CD14-positive monocyte (primary cell): ENCODE results near the gene PLIN1. TPM values are rescaled to one million over a fixed set of nuclear protein-coding genes. Genes with fewer than 3 reads are reported as not detected.

Experiments
- DNase-seq, 3 donors: peaks; one replicate each; pipeline ENCODE4 v3.0.0-alpha.2; 2011 to 2022
- H2AFZ ChIP-seq: 2 replicates; pipeline ENCODE4 v1.6.0; 2012; ENCODE audit warnings: mild to moderate bottlenecking, low read depth, low read length, inconsistent platforms; ENCODE audit not compliant: insufficient read depth, poor library complexity, severe bottlenecking
- H3K27ac ChIP-seq, 2 donors: 1 replicate in 1 of 2; 2 replicates in 1 of 2; pipeline ENCODE4 v1.5.1; 2012 to 2013; ENCODE audit warnings: low read length in 2 of 2, control low read depth in 1 of 2, inconsistent platforms in 1 of 2, low read depth in 1 of 2, mild to moderate bottlenecking in 1 of 2
- H3K27me3 ChIP-seq, 2 donors: one replicate each; pipeline versions ENCODE4 v1.6.0 to v1.6.1; 2011 to 2013; ENCODE audit warnings: low read length in 2 of 2; ENCODE audit not compliant: control insufficient read depth in 2 of 2, insufficient read depth in 2 of 2
- H3K36me3 ChIP-seq, 2 donors: replicated peaks in 1 of 2; 1 replicate in 1 of 2; 2 replicates in 1 of 2; pipeline versions ENCODE4 v1.5.1 to v1.6.1; 2012 to 2013; ENCODE audit warnings: low read length in 2 of 2, control low read depth in 1 of 2, inconsistent platforms in 1 of 2, mild to moderate bottlenecking in 1 of 2; ENCODE audit not compliant: insufficient read depth in 2 of 2, control insufficient read depth in 1 of 2
- H3K4me1 ChIP-seq, 2 donors: 1 replicate in 1 of 2; 2 replicates in 1 of 2; pipeline versions ENCODE4 v1.5.1 to v1.6.1; 2012 to 2013; ENCODE audit warnings: low read length in 2 of 2, control low read depth in 1 of 2, inconsistent platforms in 1 of 2, mild to moderate bottlenecking in 1 of 2, moderate library complexity in 1 of 2; ENCODE audit not compliant: insufficient read depth in 2 of 2, control insufficient read depth in 1 of 2
- H3K4me2 ChIP-seq: replicated peaks from 2 replicates; pipeline ENCODE3; 2012; ENCODE audit warnings: low read length, moderate library complexity, mild to moderate bottlenecking; ENCODE audit not compliant: poor library complexity, severe bottlenecking; ENCODE audit errors: extremely low read depth
- H3K4me3 ChIP-seq, 3 experiments: fragments of 200-600 bp in 1 of 3; sonication (generic) in 1 of 3; replicated peaks in 1 of 3; 1 replicate in 2 of 3; 2 replicates in 1 of 3; pipeline ENCODE4 v1.5.1; 2011 to 2013; ENCODE audit warnings: low read length in 3 of 3, mild to moderate bottlenecking in 3 of 3, control low read depth in 2 of 3, low read depth in 2 of 3, inconsistent platforms in 1 of 3, moderate library complexity in 1 of 3
- H3K79me2 ChIP-seq: 2 replicates; pipeline ENCODE4 v1.6.0; 2012; ENCODE audit warnings: mild to moderate bottlenecking, control low read depth, inconsistent platforms, low read length, moderate library complexity; ENCODE audit not compliant: insufficient read depth
- H3K9ac ChIP-seq: 2 replicates; pipeline ENCODE4 v1.6.0; 2017; ENCODE audit warnings: low read length, mild to moderate bottlenecking; ENCODE audit not compliant: insufficient read depth, poor library complexity, severe bottlenecking
- H3K9me3 ChIP-seq, 2 donors: replicated peaks in 1 of 2; 1 replicate in 1 of 2; 2 replicates in 1 of 2; pipeline versions ENCODE4 v1.5.1 to v1.6.1; 2012 to 2013; ENCODE audit warnings: low read length in 2 of 2, control low read depth in 1 of 2; ENCODE audit not compliant: control insufficient read depth in 1 of 2, insufficient read depth in 1 of 2
- H4K20me1 ChIP-seq: 2 replicates; pipeline ENCODE4 v1.6.0; 2012; ENCODE audit warnings: mild to moderate bottlenecking, low read length, control low read depth, moderate library complexity; ENCODE audit not compliant: insufficient read depth
- H3K27ac Mint-ChIP-seq, 7 donors: one replicate each; pipeline ENCODE4 v1.8.0; 2020; ENCODE audit warnings: mild to moderate bottlenecking in 7 of 7, mixed read lengths in 7 of 7, moderate library complexity in 6 of 7, inconsistent platforms in 2 of 7
- H3K27me3 Mint-ChIP-seq, 3 donors: one replicate each; pipeline ENCODE4 v1.8.0; 2021 to 2022; ENCODE audit warnings: low read depth in 3 of 3, mild to moderate bottlenecking in 3 of 3, mixed read lengths in 3 of 3, moderate library complexity in 3 of 3, inconsistent platforms in 1 of 3
- H3K36me3 Mint-ChIP-seq, 2 donors: one replicate each; pipeline ENCODE4 v1.8.0; 2020; ENCODE audit warnings: mixed read lengths in 2 of 2, inconsistent platforms in 1 of 2, mild to moderate bottlenecking in 1 of 2
- H3K4me1 Mint-ChIP-seq: one replicate; pipeline ENCODE4 v1.8.0; 2020; ENCODE audit warnings: mild to moderate bottlenecking, mixed read lengths
- H3K4me3 Mint-ChIP-seq, 2 donors: one replicate each; pipeline ENCODE4 v1.8.0; 2020; ENCODE audit warnings: mild to moderate bottlenecking in 2 of 2, mixed read lengths in 2 of 2, moderate library complexity in 1 of 2
- H3K9me3 Mint-ChIP-seq, 7 donors: one replicate each; pipeline ENCODE4 v1.8.0; 2020 to 2022; ENCODE audit warnings: mixed read lengths in 7 of 7, mild to moderate bottlenecking in 6 of 7, moderate library complexity in 6 of 7, inconsistent platforms in 2 of 7
- WGBS: methylation state at CpG from one replicate; pipeline ENCODE4 v1.1.5; 2013; ENCODE audit warnings: missing lambda C conversion rate; ENCODE audit not compliant: insufficient coverage; 5-methylcytosine and 5-hydroxymethylcytosine counted together
- intact Hi-C, 2 donors: fragments of 100-400 bp; cut with micrococcal nuclease; formaldehyde crosslinking; loops; one replicate each; pipeline versions ENCODE4 v1.15.0 to v1.15.1; 2023
- polyA plus RNA-seq, 3 donors: library from polyadenylated mRNA; depleted of rRNA in 1 of 3; unstranded in 2 of 3; stranded (reverse) in 1 of 3; fragments of 300-500 nt in 2 of 3; fragments of >200 nt in 1 of 3; fragmentation: Illumina TruSeq in 2 of 3; gene quantifications; 1 replicate in 2 of 3; 2 replicates in 1 of 3; pipeline ENCODE4 v1.2.3, GENCODE V29; 2012 to 2021
- TF ChIP-seq, protein P1 (sequence below): fragments of 200-600 bp; IDR thresholded peaks from one replicate; pipeline ENCODE4 v1.8.0; 2022; ENCODE audit warnings: antibody characterized with exemption, mild to moderate bottlenecking

Gene PLIN1
- polyA plus RNA-seq, 3 donors: 0.12 TPM; not detected in 2

DNA sequence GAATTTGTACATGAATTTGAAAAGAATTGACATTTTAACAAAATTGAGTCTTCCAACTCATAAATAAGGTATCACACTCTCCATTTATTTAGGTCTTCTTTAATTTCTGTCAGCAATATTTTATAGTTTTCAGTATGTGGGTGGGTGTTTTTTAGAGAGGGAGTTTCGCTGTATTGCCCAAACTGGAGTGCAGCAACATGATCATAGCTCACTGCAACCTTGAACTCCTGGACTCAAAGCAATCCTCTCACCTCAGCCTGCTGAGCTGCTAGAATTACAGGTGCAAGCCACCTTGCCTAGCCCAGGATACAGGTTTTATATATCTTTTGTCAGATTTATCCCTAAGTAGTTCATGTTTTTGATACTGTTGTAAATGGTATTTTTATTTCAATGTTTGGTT is 16.0 kb upstream of the PLIN1 start:
- Histone ChIP-seq H2AFZ (no peak overlapping the region), H3K79me2 (no peaks in the 10 kb centered on the region), H4K20me1 (no peaks in the 10 kb centered on the region), H3K4me2 (no peak overlapping the region), H3K9ac (no peak overlapping the region), H3K9me3 (no peaks in the 10 kb centered on the region), H3K4me3 (no peak overlapping the region), H3K27ac (no peak overlapping the region), H3K4me1 (peaks cover 6 to 8% of the 10 kb centered on the region in 2 donors), H3K27me3 (no peaks in the 10 kb centered on the region), H3K36me3 (no peaks in the 10 kb centered on the region)
- peaks cover 0 to 2% (median 0%) of the 10 kb centered on the region in 7 donors for H3K9me3 Mint-ChIP-seq
- no peak overlapping the region for H3K27ac Mint-ChIP-seq
- no peaks in the 10 kb centered on the region for H3K36me3 Mint-ChIP-seq
- TF ChIP-seq, protein P1, sequence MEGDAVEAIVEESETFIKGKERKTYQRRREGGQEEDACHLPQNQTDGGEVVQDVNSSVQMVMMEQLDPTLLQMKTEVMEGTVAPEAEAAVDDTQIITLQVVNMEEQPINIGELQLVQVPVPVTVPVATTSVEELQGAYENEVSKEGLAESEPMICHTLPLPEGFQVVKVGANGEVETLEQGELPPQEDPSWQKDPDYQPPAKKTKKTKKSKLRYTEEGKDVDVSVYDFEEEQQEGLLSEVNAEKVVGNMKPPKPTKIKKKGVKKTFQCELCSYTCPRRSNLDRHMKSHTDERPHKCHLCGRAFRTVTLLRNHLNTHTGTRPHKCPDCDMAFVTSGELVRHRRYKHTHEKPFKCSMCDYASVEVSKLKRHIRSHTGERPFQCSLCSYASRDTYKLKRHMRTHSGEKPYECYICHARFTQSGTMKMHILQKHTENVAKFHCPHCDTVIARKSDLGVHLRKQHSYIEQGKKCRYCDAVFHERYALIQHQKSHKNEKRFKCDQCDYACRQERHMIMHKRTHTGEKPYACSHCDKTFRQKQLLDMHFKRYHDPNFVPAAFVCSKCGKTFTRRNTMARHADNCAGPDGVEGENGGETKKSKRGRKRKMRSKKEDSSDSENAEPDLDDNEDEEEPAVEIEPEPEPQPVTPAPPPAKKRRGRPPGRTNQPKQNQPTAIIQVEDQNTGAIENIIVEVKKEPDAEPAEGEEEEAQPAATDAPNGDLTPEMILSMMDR: no peak
- H3K4me1 Mint-ChIP-seq: peaks cover 6% of the 10 kb centered on the region
- intact Hi-C loops: no loop called here
- peaks cover 1 to 14% (median 14%) of the 10 kb centered on the region in 3 donors for H3K27me3 Mint-ChIP-seq
- WGBS: no CpG with 5 or more reads among the region's 1 CpG
- no peak for DNase-seq
- H3K4me3 Mint-ChIP-seq: no peak overlapping the region

- H3K9me3 Mint-ChIP-seq: peaks cover 0 to 2% (median 0%) of the 10 kb centered on the region in 7 donors
- no peak overlapping the region for H3K27ac Mint-ChIP-seq
- TF ChIP-seq, protein P1: no peak
- peaks cover 0 to 14% (median 12%) of the 10 kb centered on the region in 3 donors for H3K27me3 Mint-ChIP-seq
- H3K36me3 ChIP-seq: no peaks in the 10 kb centered on the region
- no peak overlapping the region for H3K27ac ChIP-seq
- intact Hi-C loops: no loop called here
- no peaks in the 10 kb centered on the region for H3K27me3 ChIP-seq
- no peak overlapping the region for H3K4me2 ChIP-seq
- no peaks in the 10 kb centered on the region for H3K9me3 ChIP-seq
- H3K4me3 Mint-ChIP-seq: no peak overlapping the region
- no peak overlapping the region for H2AFZ ChIP-seq
- H3K9ac ChIP-seq: no peak overlapping the region
- peaks cover 14% of the 10 kb centered on the region for H3K4me1 Mint-ChIP-seq
- no peaks in the 10 kb centered on the region for H3K36me3 Mint-ChIP-seq
- no peak for DNase-seq
- H3K79me2 ChIP-seq: no peaks in the 10 kb centered on the region
- WGBS: no CpG with 5 or more reads among the region's 1 CpG
- no peak overlapping the region for H3K4me3 ChIP-seq
- H3K4me1 ChIP-seq: peaks cover 11 to 14% of the 10 kb centered on the region in 2 donors
- H4K20me1 ChIP-seq: no peaks in the 10 kb centered on the region
Measured at GRCh38 chr15:89693696-89694095, 14.5 kb upstream of the PLIN1 start.
